SU-DHL-6 (cell line): ENCODE data around the gene STAB1.

ENCODE experiments used
- H2AFZ ChIP-seq: fragments of 200-600 bp; sonication (generic); 2 replicates; pipeline ENCODE4 v1.6.1; 2014; ENCODE audit warnings: low read depth, mild to moderate bottlenecking, moderate library complexity, mixed read lengths, antibody characterized with exemption, low read length; ENCODE audit not compliant: severe bottlenecking
- H3F3A ChIP-seq: fragments of 200-600 bp; shearing (Covaris generic); 2 replicates; pipeline ENCODE4 v1.6.0; 2016; ENCODE audit warnings: antibody characterized with exemption, mild to moderate bottlenecking; ENCODE audit not compliant: insufficient read depth
- H3K27ac ChIP-seq: fragments of 200-600 bp; sonication (generic); 2 replicates; pipeline ENCODE4 v1.5.1; 2016; ENCODE audit warnings: low read depth, mild to moderate bottlenecking, low read length, moderate library complexity, mixed read lengths
- H3K27me3 ChIP-seq: fragments of 200-600 bp; sonication (generic), shearing (Covaris generic); 2 replicates; pipeline ENCODE4 v1.6.0; 2014; ENCODE audit warnings: mild to moderate bottlenecking, low read length
- H3K36me3 ChIP-seq: fragments of 200-600 bp; sonication (generic); 2 replicates; pipeline ENCODE4 v1.6.1; 2014; ENCODE audit warnings: mild to moderate bottlenecking, low read length, mixed read lengths
- H3K4me2 ChIP-seq: fragments of 300-600, 200-600 bp; shearing (Covaris generic), sonication (generic); 2 replicates; pipeline ENCODE4 v1.6.0; 2014; ENCODE audit warnings: low read length, low read depth, mild to moderate bottlenecking; ENCODE audit not compliant: poor library complexity, severe bottlenecking
- H3K4me3 ChIP-seq: fragments of 200-600 bp; sonication (generic); 2 replicates; pipeline ENCODE4 v1.5.1; 2014; ENCODE audit warnings: antibody characterized with exemption, low read length, mild to moderate bottlenecking, mixed read lengths; ENCODE audit not compliant: insufficient read depth, poor library complexity, severe bottlenecking
- H3K79me2 ChIP-seq: fragments of 200-600 bp; sonication (generic); 2 replicates; pipeline ENCODE4 v1.6.1; 2014; ENCODE audit warnings: mild to moderate bottlenecking, low read length, moderate library complexity; ENCODE audit not compliant: insufficient read depth
- H3K9ac ChIP-seq: fragments of 200-600 bp; sonication (generic); 2 replicates; pipeline ENCODE4 v1.7.0; 2014; ENCODE audit warnings: mild to moderate bottlenecking, low read length
- H3K9me2 ChIP-seq: fragments of 200-600 bp; sonication (generic); replicated peaks from 2 replicates; pipeline ENCODE4 v1.6.1; 2014; ENCODE audit warnings: low read length; ENCODE audit not compliant: insufficient read depth
- H3K9me3 ChIP-seq: fragments of 200-600 bp; sonication (generic); 2 replicates; pipeline ENCODE4 v1.6.1; 2014; ENCODE audit warnings: low read length, mixed read lengths; ENCODE audit not compliant: insufficient read depth
- H4K20me1 ChIP-seq: fragments of 200-600 bp; sonication (generic); 2 replicates; pipeline ENCODE4 v1.6.1; 2014; ENCODE audit warnings: low read depth, mild to moderate bottlenecking, antibody characterized with exemption, low read length, moderate library complexity, mixed read lengths
- EZH2phosphoT487 ChIP-seq: fragments of 200-600 bp; sonication (generic), shearing (Covaris generic); conservative IDR thresholded peaks from 2 replicates; pipeline ENCODE4 v1.6.1; 2018; ENCODE audit warnings: mild to moderate bottlenecking, antibody characterized with exemption, low read length, moderate library complexity, mixed read lengths
- TF ChIP-seq, protein P1 (sequence below): fragments of 200-600 bp; sonication (generic); IDR thresholded peaks from one replicate; pipeline ENCODE4 v1.5.1; 2017; ENCODE audit warnings: antibody characterized with exemption, mild to moderate bottlenecking, low read length, moderate library complexity; ENCODE audit not compliant: insufficient read depth, poor library complexity, severe bottlenecking

STAB1 gene

DNA sequence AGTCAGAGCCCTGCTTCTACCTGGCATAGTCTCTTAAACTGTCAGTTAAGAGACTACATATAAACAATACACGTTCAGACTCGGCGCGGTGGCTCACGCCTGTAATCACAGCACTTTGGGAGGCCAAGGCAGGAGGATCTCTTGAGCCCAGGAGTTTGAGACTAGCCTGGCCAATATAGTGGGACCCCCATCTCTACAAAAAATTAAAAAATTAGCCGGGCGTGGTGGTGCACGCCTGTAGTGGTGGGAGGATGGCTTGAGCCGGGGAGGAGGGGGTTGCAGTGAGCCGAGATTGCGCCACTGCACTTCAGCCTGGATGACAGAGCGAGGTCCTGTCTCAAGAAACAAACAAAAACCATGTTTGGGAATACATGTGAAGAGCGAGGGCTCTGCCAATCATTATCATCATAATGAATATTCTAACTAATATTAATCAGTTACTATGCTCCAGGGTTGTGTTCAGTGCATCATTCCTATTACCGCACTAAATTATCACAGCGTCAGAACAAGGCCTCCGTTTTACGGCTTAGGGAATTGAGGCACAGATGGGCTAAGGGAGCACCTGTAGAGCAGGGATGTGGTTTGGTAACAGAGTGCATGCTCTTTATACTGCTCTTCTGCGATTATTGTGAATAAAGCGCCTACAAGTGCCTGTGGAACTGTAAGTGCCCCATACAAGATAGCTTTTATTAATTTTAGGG, 40.4 kb downstream of the STAB1 start:
- Histone ChIP-seq H3K36me3 (peaks cover 4% of the 10 kb centered on the region; the same call in 1 of the 2 replicates), H3K79me2 (peaks cover 67% of the 10 kb centered on the region), H4K20me1 (peaks cover 9% of the 10 kb centered on the region; the same call in 1 of the 2 replicates), H3K9me3 (no peaks in the 10 kb centered on the region), H3K27me3 (no peaks in the 10 kb centered on the region), H2AFZ (peak overlapping the region; percentile 50), H3K9ac (peak overlapping the region; percentile 76), H3K27ac (peak overlapping the region; percentile 83), H3K4me3 (peak overlapping the region; percentile 59), H3F3A (peaks cover 28% of the 10 kb centered on the region), H3K9me2 (no peaks in the 10 kb centered on the region), H3K4me2 (peak overlapping the region; percentile 79)
- TF ChIP-seq EZH2phosphoT487 = no peak
- TF ChIP-seq, protein P1, sequence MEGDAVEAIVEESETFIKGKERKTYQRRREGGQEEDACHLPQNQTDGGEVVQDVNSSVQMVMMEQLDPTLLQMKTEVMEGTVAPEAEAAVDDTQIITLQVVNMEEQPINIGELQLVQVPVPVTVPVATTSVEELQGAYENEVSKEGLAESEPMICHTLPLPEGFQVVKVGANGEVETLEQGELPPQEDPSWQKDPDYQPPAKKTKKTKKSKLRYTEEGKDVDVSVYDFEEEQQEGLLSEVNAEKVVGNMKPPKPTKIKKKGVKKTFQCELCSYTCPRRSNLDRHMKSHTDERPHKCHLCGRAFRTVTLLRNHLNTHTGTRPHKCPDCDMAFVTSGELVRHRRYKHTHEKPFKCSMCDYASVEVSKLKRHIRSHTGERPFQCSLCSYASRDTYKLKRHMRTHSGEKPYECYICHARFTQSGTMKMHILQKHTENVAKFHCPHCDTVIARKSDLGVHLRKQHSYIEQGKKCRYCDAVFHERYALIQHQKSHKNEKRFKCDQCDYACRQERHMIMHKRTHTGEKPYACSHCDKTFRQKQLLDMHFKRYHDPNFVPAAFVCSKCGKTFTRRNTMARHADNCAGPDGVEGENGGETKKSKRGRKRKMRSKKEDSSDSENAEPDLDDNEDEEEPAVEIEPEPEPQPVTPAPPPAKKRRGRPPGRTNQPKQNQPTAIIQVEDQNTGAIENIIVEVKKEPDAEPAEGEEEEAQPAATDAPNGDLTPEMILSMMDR = no peak

GRCh38 chr3:52536112-52536368, 40.9 kb downstream of the STAB1 start:
- Histone ChIP-seq H3K9ac (peak overlapping the region; percentile 21; the same call in 1 of the 2 replicates), H3K4me3 (peak overlapping the region; percentile 30), H3K36me3 (peaks cover 6% of the 10 kb centered on the region; the same call in 1 of the 2 replicates), H3K79me2 (peaks cover 63% of the 10 kb centered on the region), H3F3A (peaks cover 33% of the 10 kb centered on the region), H2AFZ (peak overlapping the region; percentile 50), H3K4me2 (peak overlapping the region; percentile 79), H3K9me3 (no peaks in the 10 kb centered on the region), H3K27me3 (no peaks in the 10 kb centered on the region), H4K20me1 (peaks cover 13% of the 10 kb centered on the region; the same call in 1 of the 2 replicates), H3K9me2 (no peaks in the 10 kb centered on the region), H3K27ac (peak overlapping the region; percentile 37)
- TF ChIP-seq, protein P1 = no peak
- no peak for TF ChIP-seq EZH2phosphoT487

DNA sequence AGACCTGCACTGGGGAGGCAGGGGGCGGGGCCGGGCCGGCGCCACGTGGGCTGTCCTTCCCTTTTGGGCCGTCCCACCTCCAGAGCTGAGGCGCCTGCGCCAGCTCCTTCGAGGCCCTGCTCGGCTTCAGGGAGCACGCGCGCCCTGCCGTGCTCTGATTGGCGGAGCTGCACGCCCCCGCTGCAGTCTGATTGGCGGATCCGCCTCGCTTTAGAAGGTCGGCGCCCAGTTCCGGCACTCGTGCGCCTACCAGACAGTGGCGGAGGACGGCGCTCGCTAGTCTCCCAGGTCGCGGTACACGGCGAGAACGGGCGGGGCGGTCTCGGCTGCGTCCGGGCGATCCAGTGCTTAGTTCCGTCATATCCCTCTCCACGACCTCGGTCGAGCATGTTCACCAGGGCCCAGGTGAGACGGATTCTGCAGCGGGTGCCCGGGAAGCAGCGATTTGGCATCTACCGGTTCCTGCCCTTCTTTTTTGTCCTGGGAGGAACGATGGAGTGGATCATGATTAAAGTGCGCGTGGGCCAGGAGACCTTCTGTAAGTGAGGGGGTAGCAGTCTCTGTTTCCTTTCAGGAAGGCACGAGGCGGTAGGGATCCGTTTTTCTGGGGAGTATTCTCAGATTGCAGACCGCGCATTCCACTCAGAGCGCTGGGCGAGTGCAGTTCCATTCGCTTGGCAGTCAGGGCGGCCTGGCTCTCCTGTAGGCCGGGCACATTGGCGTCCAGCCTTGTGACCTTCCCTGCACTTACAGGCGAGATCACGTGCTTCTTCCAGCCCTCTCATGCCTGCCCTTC, 41.4 kb downstream of the STAB1 start, which contains the start of gene UQCC5:
Gene UQCC5, plus strand, starts transcription at position 237 of the 796 bp plus-strand sequence. Its CDS starts 151 bp downstream, at position 388.
- no peak for TF ChIP-seq EZH2phosphoT487
- Histone ChIP-seq H3K36me3 (peaks cover 6% of the 10 kb centered on the region; the same call in 1 of the 2 replicates), H3K9me3 (no peaks in the 10 kb centered on the region), H3K27me3 (no peaks in the 10 kb centered on the region), H3K79me2 (peaks cover 60% of the 10 kb centered on the region), H3F3A (peaks cover 38% of the 10 kb centered on the region), H4K20me1 (peaks cover 16% of the 10 kb centered on the region; the same call in 1 of the 2 replicates), H3K9me2 (no peaks in the 10 kb centered on the region), H3K27ac (peak within 1 kb of the TSS; percentile 83), H3K4me3 (peak within 1 kb of the TSS; percentile 88), H3K9ac (peak within 1 kb of the TSS; percentile 94), H2AFZ (peak within 1 kb of the TSS; percentile 55), H3K4me2 (peak within 1 kb of the TSS; percentile 81)
